Upper lobe of left lung (tissue), 6 donors: ENCODE data around the gene RNF14. TPM values are rescaled to one million over a fixed set of nuclear protein-coding genes. Genes with fewer than 3 reads are reported as not detected.
A peak's percentile ranks its signal among the peaks of the same experiment; 100 is the strongest.
"Not testable (repeated sequence)": the region's sequence is repeated elsewhere in the genome, so short reads cannot be mapped to it uniquely, and the experiment has no call there.

Source experiments
- ATAC-seq, 2 donors: fragments of 200-7000 bp; cut with Tn5 transposase; one replicate each; pipeline ENCODE4 v1.9.1; 2022; ENCODE audit warnings: mild to moderate bottlenecking in 2 of 2, moderate library complexity in 2 of 2; ENCODE audit not compliant: low FRiP score in 2 of 2
- DNase-seq, 2 donors: peaks; one replicate each; pipeline ENCODE4 v3.0.0-alpha.2; 2019 to 2020
- H3K27ac ChIP-seq, 4 donors: fragments of 200-600 bp; sonication (generic); one replicate each; pipeline ENCODE4 v1.5.1; 2016 to 2019
- H3K27me3 ChIP-seq, 4 donors: fragments of 200-600 bp; sonication (generic); one replicate each; pipeline ENCODE4 v1.5.1; 2017 to 2019
- H3K36me3 ChIP-seq, 4 donors: fragments of 200-600 bp; sonication (generic); one replicate each; pipeline ENCODE4 v1.5.1; 2016 to 2019
- H3K4me1 ChIP-seq, 4 donors: fragments of 200-600 bp; sonication (generic); one replicate each; pipeline ENCODE4 v1.5.1; 2018 to 2019
- H3K4me3 ChIP-seq, 4 donors: fragments of 200-600 bp; sonication (generic); one replicate each; pipeline ENCODE4 v1.5.1; 2017 to 2019; ENCODE audit warnings: mild to moderate bottlenecking in 2 of 4, moderate library complexity in 1 of 4
- H3K9me3 ChIP-seq, 4 donors: fragments of 200-600 bp; sonication (generic); one replicate each; pipeline ENCODE4 v1.5.1; 2018 to 2019
- EP300 ChIP-seq, 4 donors: sonication (generic); formaldehyde crosslinking; IDR thresholded peaks; one replicate each; pipeline ENCODE4 v1.5.1; 2017; ENCODE audit warnings: antibody characterized with exemption in 4 of 4, control low read depth in 2 of 4
- POLR2A ChIP-seq, 4 donors: fragments of 450-650 bp; IDR thresholded peaks; one replicate each; pipeline ENCODE4 v1.5.1; 2016 to 2017; ENCODE audit warnings: antibody characterized with exemption in 4 of 4, mild to moderate bottlenecking in 2 of 4
- POLR2AphosphoS5 ChIP-seq, 2 donors: sonication (generic); formaldehyde crosslinking; IDR thresholded peaks; one replicate each; pipeline ENCODE4 v1.5.1; 2017; ENCODE audit warnings: antibody characterized with exemption in 2 of 2
- WGBS, 2 donors: methylation state at CpG; one replicate each; pipeline ENCODE4 v1.1.5; 2017 to 2018; 5-methylcytosine and 5-hydroxymethylcytosine counted together
- total RNA-seq, 6 donors: library from RNA; depleted of rRNA in 4 of 6; stranded (reverse); fragments of >200 nt in 4 of 6; gene quantifications; one replicate each; pipeline versions ENCODE4 v1.1.0 to v1.2.1, GENCODE V29; 2016 to 2021
- TF ChIP-seq, protein P1 (sequence below), 6 experiments: fragments of 450-650 bp in 4 of 6; fragments of 200-600 bp in 2 of 6; sonication (generic) in 2 of 6; IDR thresholded peaks; one replicate each; pipeline ENCODE4 v1.5.1; 2016 to 2019; ENCODE audit warnings: antibody characterized with exemption in 6 of 6
- donor health status: DM: no; HTN: no; CAD: no; lungs with moderate emphysema.
- donor health status: DM: no; HTN: yes; CAD: no; lungs with severe emphysema.

The RNF14 gene, protein sequence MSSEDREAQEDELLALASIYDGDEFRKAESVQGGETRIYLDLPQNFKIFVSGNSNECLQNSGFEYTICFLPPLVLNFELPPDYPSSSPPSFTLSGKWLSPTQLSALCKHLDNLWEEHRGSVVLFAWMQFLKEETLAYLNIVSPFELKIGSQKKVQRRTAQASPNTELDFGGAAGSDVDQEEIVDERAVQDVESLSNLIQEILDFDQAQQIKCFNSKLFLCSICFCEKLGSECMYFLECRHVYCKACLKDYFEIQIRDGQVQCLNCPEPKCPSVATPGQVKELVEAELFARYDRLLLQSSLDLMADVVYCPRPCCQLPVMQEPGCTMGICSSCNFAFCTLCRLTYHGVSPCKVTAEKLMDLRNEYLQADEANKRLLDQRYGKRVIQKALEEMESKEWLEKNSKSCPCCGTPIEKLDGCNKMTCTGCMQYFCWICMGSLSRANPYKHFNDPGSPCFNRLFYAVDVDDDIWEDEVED
- total RNA-seq = 10 to 100 TPM; 20.3 to 54.6 (median 44.3) TPM

DNA sequence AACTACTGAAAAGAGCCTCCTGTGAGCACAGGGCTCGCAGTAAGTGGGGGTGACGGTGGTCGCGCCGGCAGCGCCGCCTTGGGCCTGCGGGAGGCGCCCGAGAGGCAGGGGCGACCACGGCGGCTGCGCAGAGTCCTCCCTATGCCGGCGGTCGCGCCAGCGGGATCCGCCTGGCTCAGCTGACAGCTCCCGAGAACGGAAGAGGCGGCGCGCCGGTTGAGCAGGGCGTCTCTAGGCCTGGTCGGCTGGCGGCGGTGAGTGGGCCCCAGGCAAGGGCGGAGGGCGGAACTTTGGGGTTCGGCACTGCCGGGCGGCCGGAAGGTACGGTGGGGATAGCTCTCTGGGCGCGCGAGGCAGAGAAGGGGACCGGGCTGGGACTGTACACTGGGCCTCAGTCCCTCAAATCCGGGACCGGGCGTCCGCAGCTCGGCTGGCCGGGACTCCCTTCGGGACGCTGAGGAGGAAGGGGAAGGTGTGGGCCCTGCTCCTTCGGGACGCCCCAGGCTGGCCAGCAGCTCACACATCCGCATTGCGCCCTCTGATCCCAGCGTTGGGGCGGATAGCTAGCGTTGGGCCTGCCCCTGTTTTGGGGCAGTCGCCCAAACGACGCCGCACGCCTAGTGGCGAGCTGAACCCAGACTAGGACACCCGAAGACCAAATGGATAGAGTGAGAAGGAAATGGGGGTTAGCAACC, at the start of gene RNF14:
TSS of gene RNF14 (plus strand) at position 192 of the 695 bp plus-strand sequence. CDS start 4,484 bp downstream, outside the sequence.
- peak; percentile 100 for ATAC-seq
- Histone ChIP-seq H3K9me3 (no peaks in the 10 kb centered on the region), H3K4me1 (peaks cover 15 to 30% (median 20%) of the 10 kb centered on the region in 4 donors), H3K36me3 (peaks cover 0 to 17% (median 9%) of the 10 kb centered on the region in 4 donors), H3K27me3 (no peaks in the 10 kb centered on the region), H3K27ac (peak within 1 kb of the TSS; percentile 94 to 99 (median 98)), H3K4me3 (peak within 1 kb of the TSS; percentile 48 to 70 (median 58))
- peak; percentile 98 for DNase-seq
- WGBS, 2 donors = 0% methylated on average over 7 to 23 of the region's 63 CpGs
- peak; percentile 91 to 96 for TF ChIP-seq POLR2AphosphoS5 (IDR thresholded peaks at IDR 0.05)
- TF ChIP-seq EP300 (IDR thresholded peaks at IDR 0.05) = no peak
- peak in 3 of 4 donors; percentile 90 to 98 (median 93) for TF ChIP-seq POLR2A (IDR thresholded peaks at IDR 0.05)
- TF ChIP-seq, protein P1, sequence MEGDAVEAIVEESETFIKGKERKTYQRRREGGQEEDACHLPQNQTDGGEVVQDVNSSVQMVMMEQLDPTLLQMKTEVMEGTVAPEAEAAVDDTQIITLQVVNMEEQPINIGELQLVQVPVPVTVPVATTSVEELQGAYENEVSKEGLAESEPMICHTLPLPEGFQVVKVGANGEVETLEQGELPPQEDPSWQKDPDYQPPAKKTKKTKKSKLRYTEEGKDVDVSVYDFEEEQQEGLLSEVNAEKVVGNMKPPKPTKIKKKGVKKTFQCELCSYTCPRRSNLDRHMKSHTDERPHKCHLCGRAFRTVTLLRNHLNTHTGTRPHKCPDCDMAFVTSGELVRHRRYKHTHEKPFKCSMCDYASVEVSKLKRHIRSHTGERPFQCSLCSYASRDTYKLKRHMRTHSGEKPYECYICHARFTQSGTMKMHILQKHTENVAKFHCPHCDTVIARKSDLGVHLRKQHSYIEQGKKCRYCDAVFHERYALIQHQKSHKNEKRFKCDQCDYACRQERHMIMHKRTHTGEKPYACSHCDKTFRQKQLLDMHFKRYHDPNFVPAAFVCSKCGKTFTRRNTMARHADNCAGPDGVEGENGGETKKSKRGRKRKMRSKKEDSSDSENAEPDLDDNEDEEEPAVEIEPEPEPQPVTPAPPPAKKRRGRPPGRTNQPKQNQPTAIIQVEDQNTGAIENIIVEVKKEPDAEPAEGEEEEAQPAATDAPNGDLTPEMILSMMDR (IDR thresholded peaks at IDR 0.05) = peak; percentile 97 to 99 (median 97)

DNA sequence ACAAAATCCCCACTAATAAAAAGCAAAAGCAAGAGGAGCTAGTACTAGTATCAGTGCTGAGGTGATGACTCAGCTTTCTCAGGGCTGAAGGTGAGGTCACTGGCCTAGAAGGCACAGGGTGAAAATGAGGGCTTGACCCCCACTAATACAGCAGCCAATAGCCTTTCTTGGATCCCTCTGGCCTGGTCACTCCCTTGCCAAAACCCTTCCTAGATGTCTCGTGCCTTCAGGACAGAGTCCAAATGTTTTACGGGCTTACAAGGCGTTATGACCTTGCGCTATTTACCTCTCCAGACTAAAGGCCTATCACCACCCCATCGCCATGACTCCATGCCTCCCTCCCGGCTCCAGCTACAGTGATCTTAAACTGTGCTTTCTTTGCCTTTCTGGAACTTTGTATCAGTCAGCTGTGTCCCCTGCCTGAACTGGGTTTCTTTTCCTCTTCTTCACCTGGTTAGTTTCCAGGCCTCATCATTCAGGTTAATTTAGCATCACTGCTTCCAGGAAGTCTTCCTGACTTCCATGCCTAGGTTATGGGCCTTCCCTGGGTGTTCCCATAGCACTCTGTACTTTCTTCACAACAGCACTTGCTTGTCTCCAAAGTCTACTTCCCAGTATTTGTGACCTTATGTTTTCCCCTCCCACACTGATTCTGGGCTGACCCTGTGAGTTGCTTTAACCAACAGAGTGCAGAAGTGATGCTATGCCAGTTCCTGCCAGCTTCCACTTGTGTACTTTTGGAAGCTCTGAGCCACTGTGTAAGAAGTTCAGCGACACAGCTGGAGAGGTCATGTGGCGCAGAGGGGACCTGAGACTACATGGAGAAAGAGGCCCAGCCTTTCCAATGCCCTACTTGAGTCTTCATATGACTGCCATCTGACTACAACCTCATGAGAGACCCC, 49.4 kb upstream of the RNF14 start:
- Histone ChIP-seq H3K27ac (no peak overlapping the region), H3K4me3 (no peak overlapping the region), H3K27me3 (no peaks in the 10 kb centered on the region), H3K4me1 (peaks cover 6 to 14% (median 11%) of the 10 kb centered on the region in 4 donors), H3K9me3 (no peaks in the 10 kb centered on the region), H3K36me3 (no peaks in the 10 kb centered on the region)
- DNase-seq = no peak
- ATAC-seq = no peak
- WGBS, 2 donors = 93 to 94% methylated on average over 8 of the region's 8 CpGs
- no peak for TF ChIP-seq POLR2A (IDR thresholded peaks at IDR 0.05)
- TF ChIP-seq, protein P1 (IDR thresholded peaks at IDR 0.05) = no peak

DNA sequence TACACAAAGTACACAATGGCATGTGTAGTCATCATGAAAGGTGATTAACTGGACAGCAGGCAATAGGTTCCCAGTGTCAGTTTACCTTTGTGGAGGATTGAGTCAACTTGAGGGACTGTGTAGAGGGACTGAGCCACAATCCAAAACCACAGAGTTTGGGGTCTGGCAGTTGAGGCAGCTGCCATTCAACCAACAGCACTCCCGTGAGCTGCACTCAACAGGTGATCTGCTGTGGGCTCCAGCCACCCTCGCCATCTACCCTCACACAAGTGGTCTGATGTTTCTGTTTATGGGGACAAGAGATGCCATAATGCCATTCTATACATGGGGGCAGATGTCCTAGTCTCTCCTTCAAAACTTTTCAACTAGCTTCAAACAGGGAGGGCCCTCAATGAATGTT, 48.1 kb upstream of the RNF14 start:
- H3K9me3 ChIP-seq = no peaks in the 10 kb centered on the region
- DNase-seq = no peak
- H3K4me3 ChIP-seq = no peak overlapping the region
- H3K4me1 ChIP-seq = peaks cover 11 to 22% (median 18%) of the 10 kb centered on the region in 4 donors
- no peak overlapping the region for H3K27ac ChIP-seq
- H3K27me3 ChIP-seq = no peaks in the 10 kb centered on the region
- no peak for ATAC-seq
- 94 to 95% methylated on average over 2 of the region's 2 CpGs for WGBS, 2 donors
- TF ChIP-seq POLR2AphosphoS5 (IDR thresholded peaks at IDR 0.05) (no peak), POLR2A (IDR thresholded peaks at IDR 0.05) (no peak), EP300 (IDR thresholded peaks at IDR 0.05) (no peak)
- TF ChIP-seq, protein P1 (IDR thresholded peaks at IDR 0.05) = no peak
- H3K36me3 ChIP-seq = peaks cover 0 to 12% (median 9%) of the 10 kb centered on the region in 4 donors

DNA sequence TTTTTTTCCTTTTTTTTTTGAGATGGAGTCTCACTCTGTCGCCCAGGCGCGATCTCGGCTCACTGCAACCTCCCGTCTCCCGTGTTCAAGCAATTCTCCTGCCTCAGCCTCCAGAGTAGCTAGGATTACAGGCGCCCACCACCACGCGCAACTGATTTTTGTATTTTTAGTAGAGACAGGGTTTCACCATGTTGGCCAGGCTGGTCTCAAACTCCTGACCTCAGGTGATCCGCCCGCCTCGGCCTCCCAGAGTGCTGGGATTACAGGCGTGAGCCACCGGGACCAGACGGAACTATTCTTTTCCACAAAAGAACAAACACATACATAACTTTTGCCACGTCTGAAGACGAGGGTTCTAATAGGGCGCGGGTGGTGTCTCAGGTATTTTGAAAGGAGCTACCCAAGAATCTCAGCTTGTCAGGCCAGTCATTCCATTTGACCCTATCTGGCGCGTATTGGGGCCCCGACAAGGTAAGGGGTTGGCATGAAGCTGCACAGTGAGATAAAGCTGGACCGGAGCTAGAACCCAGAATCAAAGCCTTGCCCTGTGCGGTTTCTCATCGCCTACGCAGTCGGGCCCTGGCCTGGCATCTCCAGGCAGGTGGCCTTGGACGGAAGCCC, 46.0 kb upstream of the RNF14 start:
- H3K27me3 ChIP-seq, H3K9me3 ChIP-seq, ATAC-seq: not testable (repeated sequence)
- DNase-seq = peak in 1 of 2 donors; percentile 32
- 64 to 69% methylated on average over 23 to 28 of the region's 28 CpGs for WGBS, 2 donors
- Histone ChIP-seq H3K4me3 (peak overlapping the region; percentile 31 to 81 (median 59)), H3K27ac (peak overlapping the region; percentile 94 to 97 (median 96)), H3K36me3 (peaks cover 4 to 34% (median 28%) of the 10 kb centered on the region in 4 donors), H3K4me1 (peaks cover 11 to 33% (median 24%) of the 10 kb centered on the region in 4 donors)
